A204.1 (cell line): ENCODE results near the gene FOSL1.
"Not testable (repeated sequence)": the region's sequence is repeated elsewhere in the genome, so short reads cannot be mapped to it uniquely, and the experiment has no call there.

Experiments used
- FAIRE-seq: peaks from 2 replicates; lab custom pipeline; 2012; peaks lifted over from hg19 to GRCh38; lab: Jason Lieb, UNC

The FOSL1 gene

DNA sequence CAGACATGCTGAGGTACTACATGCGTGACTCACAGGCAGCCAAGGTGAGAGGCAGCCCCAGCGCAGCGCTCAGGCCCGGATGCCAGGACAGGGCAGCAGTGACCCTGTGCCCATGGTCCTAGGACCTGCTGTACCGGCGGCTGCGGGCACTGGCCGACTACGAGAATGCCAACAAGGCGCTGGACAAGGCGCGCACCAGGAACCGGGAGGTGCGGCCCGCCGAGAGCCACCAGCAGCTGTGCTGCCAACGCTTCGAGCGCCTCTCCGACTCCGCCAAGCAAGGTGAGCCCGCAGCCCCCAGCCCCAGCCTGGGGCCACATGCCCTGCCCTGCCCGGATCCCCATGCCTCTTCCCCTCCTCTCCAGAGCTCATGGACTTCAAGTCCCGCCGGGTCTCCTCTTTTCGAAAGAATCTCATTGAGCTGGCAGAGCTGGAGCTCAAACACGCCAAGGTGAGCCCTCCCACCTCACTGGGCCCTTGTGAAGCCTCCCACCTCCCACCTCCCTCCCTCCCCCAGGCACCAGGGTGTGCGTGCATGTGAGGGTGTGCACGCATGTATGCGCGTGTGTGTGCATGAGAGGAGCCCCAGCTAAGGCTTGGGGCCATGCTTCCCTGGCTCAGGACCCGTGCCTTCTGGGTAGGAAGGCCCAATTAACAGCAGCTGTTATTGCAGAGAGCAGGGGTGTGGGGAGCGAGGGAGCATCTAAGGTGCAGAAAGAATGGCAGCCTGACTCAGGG, 47.5 kb downstream of the FOSL1 start:
- FAIRE-seq = no peak

DNA sequence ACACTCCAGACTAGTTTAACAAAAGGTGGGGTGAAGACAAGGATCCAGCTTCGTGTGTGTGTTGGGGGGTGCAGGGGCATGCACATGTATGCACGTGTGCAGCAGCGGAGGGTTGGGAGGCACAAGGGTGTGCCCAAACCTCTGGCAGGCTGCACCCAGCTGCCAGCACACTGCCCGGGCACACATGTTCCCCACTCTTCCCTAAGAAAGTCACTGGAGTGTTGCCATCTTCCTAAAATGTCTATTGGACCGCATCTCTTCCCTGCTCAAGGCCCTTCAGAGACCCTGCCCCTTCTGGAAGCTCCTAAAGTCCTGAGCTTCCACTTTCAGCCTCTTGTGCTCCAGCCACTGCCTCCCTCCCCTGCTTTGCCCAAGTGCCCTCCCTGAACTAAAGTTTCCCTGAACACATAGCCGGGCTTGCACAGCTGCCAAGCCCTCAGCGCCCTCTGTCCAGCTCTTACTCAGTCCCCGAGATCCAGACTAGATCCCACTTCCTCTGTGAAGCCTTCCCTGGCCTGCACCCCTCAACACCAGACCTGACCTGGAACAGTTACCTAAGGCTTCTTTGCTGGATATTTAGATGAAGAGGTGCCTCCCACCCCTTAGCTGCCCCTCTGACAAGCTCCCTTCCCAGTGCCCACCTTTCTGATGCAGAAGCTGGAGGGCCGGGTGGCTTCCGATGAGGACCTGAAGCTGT, 48.2 kb downstream of the FOSL1 start:
- FAIRE-seq = no peak

DNA sequence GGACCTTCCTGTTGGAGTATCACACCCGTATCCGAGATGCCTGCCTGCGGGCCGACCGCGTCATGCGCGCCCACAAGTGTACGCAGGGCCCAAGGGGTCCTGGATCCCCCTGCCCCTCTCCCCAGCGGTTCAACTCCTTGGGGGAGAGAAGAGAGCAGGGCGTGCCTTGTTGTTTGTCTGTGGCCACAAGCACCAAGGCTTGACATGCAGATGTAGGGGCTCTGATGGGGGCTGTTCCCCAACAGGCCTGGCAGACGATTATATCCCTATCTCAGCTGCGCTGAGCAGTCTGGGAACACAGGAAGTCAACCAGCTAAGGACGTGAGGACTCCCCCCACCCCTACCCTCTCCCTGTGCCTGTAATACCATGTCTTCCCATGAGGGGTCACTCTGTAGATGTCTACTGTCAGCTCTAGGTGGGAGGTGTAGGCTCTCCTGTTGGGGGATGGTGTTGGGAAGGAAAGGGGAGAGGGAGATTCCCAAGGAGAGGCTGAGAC, 49.1 kb downstream of the FOSL1 start:
- FAIRE-seq = no peak

DNA sequence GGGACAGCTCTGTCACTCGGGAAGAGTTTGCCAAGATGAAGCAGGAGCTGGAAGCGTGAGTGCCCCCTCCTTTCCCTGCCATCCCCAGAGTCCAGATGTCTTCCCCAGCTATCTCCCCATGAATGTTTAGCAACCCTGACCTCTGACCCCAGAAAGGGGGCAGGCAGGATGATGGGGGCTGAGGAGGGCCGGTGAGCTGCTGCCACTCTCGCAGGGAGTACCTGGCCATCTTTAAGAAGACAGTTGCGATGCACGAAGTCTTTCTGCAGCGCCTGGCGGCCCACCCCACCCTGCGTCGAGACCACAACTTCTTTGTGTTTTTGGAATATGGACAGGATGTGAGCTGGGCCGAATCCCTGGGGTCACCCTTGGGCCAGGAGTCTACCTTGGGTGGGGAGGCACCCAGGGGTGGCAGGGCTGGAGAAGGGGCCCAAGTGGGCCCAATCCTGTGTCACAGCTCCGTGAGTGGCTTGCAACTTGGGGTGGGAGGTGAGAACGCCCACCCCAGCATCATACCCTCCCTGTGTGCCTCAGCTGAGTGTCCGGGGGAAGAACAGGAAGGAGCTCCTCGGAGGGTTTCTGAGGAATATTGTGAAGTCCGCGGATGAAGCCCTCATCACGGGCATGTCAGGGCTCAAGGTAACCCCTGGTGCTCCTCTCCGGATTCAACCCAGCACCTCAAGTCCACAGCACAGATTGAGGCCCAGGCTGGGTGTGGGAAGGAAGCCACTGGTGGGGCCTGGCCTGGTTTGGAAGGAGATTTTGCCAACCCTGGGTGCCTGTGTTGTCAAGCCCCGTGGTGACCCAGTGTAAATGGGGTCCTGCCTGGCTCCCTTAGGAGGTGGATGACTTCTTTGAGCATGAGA, 49.7 kb downstream of the FOSL1 start:
- no peak for FAIRE-seq

DNA sequence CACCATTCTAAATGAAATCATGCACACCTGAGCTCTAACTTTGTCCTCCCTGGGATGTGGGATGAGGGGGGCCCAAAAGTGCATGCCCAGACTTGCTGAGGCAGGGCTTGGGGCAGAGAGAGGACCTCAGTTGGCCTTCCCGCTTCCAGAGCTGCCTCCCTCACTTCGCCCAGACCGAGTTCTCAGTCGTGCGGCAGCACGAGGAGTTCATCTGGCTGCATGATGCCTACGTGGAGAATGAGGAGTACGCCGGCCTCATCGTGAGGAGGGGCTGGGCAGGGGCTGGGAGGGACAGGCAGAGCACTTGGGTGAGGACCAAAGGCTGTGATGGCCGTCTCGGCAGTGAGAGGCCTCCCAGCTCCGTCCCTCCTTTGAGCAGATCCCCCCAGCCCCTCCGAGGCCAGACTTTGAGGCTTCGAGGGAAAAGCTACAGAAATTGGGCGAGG, 50.4 kb downstream of the FOSL1 start:
- no peak for FAIRE-seq

DNA sequence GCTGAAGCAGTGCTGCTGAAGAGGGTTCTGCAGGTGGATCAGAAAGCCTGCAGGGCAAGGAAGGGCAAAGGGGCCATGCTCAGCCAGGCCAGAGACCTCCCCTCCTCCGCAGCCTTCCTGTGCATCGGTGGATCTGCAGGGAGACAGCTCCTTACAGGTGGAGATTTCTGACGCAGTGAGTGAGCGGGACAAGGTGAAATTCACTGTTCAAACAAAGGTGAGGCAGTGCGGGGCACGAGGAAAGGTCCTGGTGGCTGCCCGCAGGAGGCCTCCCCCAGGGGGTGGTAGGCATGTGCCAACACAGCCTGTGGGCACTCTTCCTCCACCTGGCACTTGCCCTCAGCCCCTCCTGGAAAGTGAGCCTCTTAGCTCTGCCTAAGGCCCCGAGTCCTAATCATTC, 50.8 kb downstream of the FOSL1 start:
- FAIRE-seq = no peak

DNA sequence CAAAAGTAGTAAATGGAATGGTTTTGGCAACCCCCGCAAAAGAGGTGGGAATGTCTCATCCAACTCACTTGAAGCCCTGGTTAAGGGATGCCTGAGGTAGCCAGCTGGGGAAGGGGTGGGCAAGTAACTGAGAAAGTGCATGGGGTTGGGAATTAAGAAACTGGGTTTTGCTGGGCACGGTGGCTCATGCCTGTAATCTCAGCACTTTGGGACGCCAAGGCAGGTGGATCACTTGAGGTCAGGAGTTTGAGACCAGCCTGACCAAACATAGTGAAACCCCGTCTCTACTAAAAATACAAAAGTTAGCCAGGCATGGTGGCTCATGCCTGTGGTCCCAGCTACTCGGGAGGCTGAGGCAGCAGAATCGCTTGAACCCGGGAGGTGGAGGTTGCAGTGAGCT, 51.5 kb downstream of the FOSL1 start:
- FAIRE-seq = not testable (repeated sequence)

DNA sequence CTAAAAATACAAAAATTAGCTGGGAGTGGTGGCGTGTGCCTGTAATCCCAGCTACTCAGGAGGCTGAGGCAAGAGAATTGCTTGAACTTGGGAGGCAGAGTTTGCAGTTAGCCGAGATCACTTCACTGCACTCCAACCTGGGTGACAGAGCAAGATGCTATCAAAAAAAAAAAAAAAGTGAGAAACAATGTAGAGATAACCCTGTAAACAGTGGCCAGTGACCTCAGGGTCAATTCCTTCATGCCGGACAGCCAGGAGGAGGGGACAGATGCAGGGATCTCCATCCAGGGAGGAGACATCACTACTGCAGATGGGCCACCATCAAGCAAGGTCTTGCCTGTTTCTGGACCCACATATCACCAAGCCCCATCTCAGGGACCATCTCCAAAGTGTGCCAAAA, 52.4 kb downstream of the FOSL1 start:
- no peak for FAIRE-seq

DNA sequence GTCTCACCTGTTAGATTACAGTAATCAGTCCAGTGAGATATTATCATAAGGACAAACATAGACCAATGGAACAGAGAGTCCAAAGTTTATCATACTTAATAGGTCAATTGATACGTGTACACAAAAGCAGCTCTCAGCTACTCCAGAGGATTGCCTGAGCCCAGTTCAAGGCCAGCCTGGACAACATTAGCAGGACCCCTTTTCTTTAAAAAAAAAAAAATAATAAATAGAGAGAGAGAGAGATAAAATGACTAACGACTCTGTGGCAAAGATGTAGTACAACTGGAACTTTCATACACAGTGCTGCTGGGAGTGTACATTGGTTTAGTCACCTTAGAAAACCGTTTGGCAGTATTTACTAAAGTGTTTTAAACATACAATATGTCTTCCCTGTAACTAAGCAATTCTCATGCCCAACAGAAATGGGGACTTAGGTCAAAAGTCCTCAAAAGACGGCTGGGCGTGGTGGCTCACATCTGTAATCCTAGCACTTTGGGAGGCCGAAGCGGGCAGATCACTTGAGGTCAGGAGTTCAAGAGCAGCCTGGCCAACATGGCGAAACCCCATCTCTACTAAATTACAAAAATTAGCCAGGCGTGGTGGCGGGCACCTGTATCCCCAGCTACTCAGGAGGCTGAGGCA, 55.8 kb downstream of the FOSL1 start:
- FAIRE-seq = no peak

DNA sequence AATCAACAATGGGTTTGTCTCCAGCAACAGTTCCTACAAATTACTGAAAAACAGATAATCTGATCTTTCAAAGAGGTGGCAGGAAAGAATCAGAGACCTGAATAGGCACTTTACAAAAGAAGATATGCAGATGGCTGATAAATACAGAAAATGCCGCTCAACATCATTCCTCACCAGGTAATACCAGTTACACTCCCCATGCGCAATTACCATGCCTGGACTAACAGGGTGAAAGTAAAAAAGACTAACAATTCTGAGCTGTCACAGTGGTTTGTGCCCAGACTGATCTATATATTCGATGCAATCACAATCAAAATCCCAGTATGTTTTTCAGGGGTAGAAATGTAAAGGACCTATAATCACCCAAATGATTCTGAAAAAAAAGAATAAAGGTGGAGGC, 56.4 kb downstream of the FOSL1 start:
- FAIRE-seq = no peak

DNA sequence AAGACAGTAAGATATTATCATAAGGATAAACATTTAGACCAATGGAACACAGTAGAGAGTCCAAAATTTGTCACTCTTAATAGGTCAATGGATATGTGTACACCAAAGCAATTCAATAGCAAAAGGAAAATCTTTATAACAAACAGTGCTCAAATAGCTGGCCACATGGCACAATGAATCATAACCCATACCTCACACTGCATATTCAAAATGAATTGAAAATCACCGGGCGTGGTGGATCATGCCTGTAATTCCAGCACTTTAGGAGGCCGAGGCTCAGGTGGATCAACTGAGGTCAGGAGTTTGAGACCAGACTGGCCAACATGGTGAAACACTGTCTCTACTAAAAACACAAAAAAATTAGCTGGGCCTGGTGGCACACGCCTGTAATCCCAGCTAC, 58.0 kb downstream of the FOSL1 start:
- FAIRE-seq = no peak
